BJ (cell line): ENCODE data around the gene AKIRIN2. TPM values are rescaled to one million over a fixed set of nuclear protein-coding genes. Genes with fewer than 3 reads are reported as not detected.

Experiments
- CTCF ChIA-PET: fragments of 350-600 bp; formaldehyde crosslinking; extraction: SDS; loops from one replicate; lab custom pipeline; 2021; ENCODE audit warnings: antibody characterized with exemption, inconsistent platforms; lab: Yijun Ruan, JAX
- POLR2A ChIA-PET: fragments of 300-600 bp; sonication (Branson Sonifier 250); formaldehyde crosslinking; extraction: SDS; loops from one replicate; lab custom pipeline; 2021; ENCODE audit warnings: antibody characterized with exemption; lab: Charles Lee
- DNase-seq: peaks from one replicate; pipeline ENCODE4 v3.0.0-alpha.2; 2011; ENCODE audit warnings: low read depth
- H3K27me3 ChIP-seq: 2 replicates; pipeline ENCODE4 v1.6.0; 2011; ENCODE audit warnings: low read length; ENCODE audit not compliant: control insufficient read depth, insufficient read depth
- H3K36me3 ChIP-seq: 2 replicates; pipeline ENCODE4 v1.5.1; 2011; ENCODE audit warnings: low read length; ENCODE audit not compliant: control insufficient read depth, insufficient read depth
- H3K4me3 ChIP-seq: 2 replicates; pipeline ENCODE4 v1.5.1; 2011; ENCODE audit warnings: low read depth, mild to moderate bottlenecking, control low read depth, low read length
- polyA plus RNA-seq: library from polyadenylated mRNA; depleted of rRNA; stranded (reverse); fragments of >200 nt; gene quantifications from 2 replicates; pipeline ENCODE4 v1.2.3, GENCODE V29; 2011
- TF ChIP-seq, protein P1 (sequence below): IDR thresholded peaks from 2 replicates; pipeline ENCODE4 v1.5.1; 2011; ENCODE audit warnings: low read depth, mild to moderate bottlenecking, control low read depth, inconsistent platforms, low read length, moderate library complexity; ENCODE audit not compliant: insufficient read depth

The AKIRIN2 gene
- polyA plus RNA-seq, 1 experiment = 8.1 TPM

DNA sequence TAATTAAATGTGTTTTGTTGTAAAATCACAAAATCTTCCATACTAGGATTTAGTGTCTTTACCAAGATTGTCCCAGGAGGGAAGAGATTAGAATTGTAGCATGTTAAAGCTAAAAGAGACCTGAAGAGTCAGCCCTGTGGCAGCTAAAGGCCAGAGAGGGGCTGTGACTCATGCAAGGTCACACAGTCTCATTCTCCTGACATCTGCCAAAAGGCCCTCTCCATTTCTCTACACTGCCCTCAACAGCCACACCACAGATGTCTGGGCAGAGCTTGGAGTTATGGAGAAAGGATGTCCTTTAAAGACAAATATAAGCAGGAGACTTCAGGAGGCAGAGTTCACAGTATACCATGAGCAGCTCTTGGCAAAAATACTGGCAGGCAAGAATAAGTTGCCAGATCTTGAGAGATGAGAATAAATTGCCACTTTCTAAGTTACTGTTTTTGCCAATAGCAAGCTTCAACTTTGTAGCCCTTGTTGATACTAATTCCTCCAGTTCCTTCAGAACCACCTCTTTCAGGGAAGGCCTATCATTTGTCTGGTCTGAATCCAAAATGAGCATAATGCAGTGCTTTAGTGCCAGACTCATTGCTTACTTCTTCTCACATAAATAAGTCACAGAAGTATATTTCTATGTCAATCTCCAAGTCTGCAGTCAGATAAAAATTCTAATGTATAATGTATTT is 41.7 kb downstream of the AKIRIN2 start:
- ChIA-PET CTCF (no interaction called here), POLR2A (no interaction called here)
- DNase-seq = peak; percentile 19
- H3K4me3 ChIP-seq = no peak overlapping the region
- H3K27me3 ChIP-seq = no peaks in the 10 kb centered on the region
- TF ChIP-seq, protein P1, sequence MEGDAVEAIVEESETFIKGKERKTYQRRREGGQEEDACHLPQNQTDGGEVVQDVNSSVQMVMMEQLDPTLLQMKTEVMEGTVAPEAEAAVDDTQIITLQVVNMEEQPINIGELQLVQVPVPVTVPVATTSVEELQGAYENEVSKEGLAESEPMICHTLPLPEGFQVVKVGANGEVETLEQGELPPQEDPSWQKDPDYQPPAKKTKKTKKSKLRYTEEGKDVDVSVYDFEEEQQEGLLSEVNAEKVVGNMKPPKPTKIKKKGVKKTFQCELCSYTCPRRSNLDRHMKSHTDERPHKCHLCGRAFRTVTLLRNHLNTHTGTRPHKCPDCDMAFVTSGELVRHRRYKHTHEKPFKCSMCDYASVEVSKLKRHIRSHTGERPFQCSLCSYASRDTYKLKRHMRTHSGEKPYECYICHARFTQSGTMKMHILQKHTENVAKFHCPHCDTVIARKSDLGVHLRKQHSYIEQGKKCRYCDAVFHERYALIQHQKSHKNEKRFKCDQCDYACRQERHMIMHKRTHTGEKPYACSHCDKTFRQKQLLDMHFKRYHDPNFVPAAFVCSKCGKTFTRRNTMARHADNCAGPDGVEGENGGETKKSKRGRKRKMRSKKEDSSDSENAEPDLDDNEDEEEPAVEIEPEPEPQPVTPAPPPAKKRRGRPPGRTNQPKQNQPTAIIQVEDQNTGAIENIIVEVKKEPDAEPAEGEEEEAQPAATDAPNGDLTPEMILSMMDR = no peak
- no peaks in the 10 kb centered on the region; the same call in 1 of the 2 replicates for H3K36me3 ChIP-seq

DNA sequence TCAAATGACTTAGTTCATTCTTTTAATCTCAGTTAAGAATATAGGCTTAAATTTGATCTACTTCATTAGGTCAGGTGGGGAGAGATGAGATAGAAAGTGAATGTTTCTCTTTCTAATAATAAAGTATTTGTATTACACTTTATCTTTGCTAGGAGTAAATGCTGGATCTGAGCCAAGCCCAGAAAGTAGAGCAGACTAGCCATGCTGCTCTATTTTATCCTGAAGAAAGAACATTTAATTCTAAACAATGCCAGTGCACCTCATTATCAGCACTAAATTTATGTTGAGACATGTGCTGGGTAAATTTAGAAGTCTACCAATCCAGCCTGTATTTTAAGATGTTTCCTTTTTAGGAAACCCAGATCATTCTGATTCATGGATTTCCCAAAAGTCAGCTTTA is 43.5 kb downstream of the AKIRIN2 start:
- Histone ChIP-seq H3K27me3 (no peaks in the 10 kb centered on the region), H3K36me3 (no peaks in the 10 kb centered on the region; the same call in 1 of the 2 replicates), H3K4me3 (no peak overlapping the region)
- POLR2A ChIA-PET = no interaction called here
- DNase-seq = no peak
- TF ChIP-seq, protein P1 = no peak
- CTCF ChIA-PET = no interaction called here

DNA sequence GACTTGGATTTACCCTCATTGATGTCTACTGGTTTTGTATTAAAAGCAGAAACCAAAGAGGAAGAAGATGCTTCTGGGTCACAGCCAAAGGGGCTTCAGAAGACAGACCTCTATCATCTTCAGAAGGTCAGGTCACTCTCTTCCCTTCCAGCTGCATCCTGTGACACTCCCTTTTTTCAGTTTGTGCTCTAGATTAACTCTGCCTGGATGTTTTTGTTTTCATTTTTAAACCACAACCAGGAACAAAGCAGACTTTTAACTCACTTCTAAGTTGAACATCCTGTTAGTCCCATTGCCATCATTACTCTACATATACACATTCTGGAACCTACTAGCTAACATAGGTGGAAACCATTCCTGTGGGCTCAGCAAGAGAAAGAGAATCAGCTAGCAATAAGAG is 45.2 kb downstream of the AKIRIN2 start:
- TF ChIP-seq, protein P1 = no peak
- no peak overlapping the region for H3K4me3 ChIP-seq
- DNase-seq = no peak
- H3K36me3 ChIP-seq = no peaks in the 10 kb centered on the region; the same call in 1 of the 2 replicates
- CTCF ChIA-PET = interaction anchor here (0.8 kb wide), 1 partner anchor 10 kb away, joined by 5 read pairs; no protein-coding TSS in a partner anchor
- H3K27me3 ChIP-seq = no peaks in the 10 kb centered on the region
- POLR2A ChIA-PET = no interaction called here

DNA sequence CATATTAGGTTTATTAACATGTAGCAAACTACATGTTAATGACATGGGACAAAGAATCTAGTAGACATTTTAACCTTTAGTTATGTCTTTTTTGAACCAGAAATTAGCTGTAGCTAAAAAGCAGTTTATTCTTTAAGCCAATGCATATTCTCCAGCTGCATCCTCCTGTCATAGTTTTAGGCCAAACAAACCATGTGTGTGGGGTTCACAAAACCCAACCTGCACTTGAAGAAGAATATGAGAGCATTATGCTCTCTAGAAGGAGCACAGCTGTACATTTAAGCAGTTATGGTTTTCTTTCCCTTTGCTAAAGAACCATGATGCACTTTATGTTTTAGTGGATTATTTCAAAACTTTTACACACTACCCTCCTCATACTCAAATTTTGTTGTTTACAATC is 46.2 kb downstream of the AKIRIN2 start:
- TF ChIP-seq, protein P1 = no peak
- Histone ChIP-seq H3K36me3 (no peaks in the 10 kb centered on the region; the same call in 1 of the 2 replicates), H3K4me3 (no peak overlapping the region), H3K27me3 (no peaks in the 10 kb centered on the region)
- ChIA-PET POLR2A (no interaction called here), CTCF (interaction anchor here (0.7 kb wide), 1 partner anchor 60 kb away, joined by 3 read pairs; no protein-coding TSS in a partner anchor)
- no peak for DNase-seq

DNA sequence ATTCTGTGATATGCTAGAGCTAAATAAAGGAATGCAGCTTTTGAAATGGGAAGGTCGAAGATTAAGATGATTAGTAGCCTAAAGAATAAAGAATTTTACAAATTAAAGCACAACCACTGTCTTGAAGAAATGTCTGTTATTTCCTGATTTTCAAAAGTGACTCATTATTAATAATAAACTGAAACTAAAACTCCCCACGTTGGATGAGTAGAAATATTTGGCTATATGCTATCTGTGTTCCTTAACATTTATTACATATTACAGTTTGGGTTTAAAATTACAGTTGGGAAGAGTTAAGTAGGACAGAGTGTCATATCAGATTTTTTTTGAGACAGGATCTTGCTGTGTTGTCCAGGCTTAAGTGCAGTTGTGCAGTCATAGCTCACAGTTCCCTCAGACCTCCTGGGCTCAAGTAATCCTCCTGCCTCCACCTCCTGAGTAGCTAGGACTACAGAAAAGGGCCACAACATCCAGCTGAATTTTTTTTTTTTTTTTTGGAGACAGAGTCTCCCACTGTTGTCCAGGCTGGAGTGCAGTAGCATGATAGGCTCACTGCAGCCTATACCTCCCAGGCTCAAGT is 47.1 kb downstream of the AKIRIN2 start:
- POLR2A ChIA-PET = no interaction called here
- Histone ChIP-seq H3K36me3 (no peaks in the 10 kb centered on the region; the same call in 1 of the 2 replicates), H3K4me3 (no peak overlapping the region), H3K27me3 (no peaks in the 10 kb centered on the region)
- TF ChIP-seq, protein P1 = no peak
- no peak for DNase-seq
- CTCF ChIA-PET = interaction anchor here (0.6 to 1.6 kb wide), 3 partner anchors 18 to 136 kb away, joined by 4 to 5 read pairs (median 5); no protein-coding TSS in a partner anchor
